ENCODE data around the gene OR51E1.

Gene OR51E1

GRCh38 chr11:4643682-4644081 is at the start of gene OR51E1:
Gene OR51E1 (plus strand): TSS chr11:4643982. CDS start chr11:4652527, 8,545 bp downstream.
- no peak within 1 kb of the TSS for H3K27ac ChIP-seq (ENCODE audit: low read length)
- H3K27me3 ChIP-seq (ENCODE audit: control insufficient read depth, insufficient read depth, low read length) = no peaks in the 10 kb centered on the region
- H3K36me3 ChIP-seq (ENCODE audit: control insufficient read depth, low read depth, low read length) = no peaks in the 10 kb centered on the region
- no peaks in the 10 kb centered on the region for H3K9me3 ChIP-seq (ENCODE audit: control insufficient read depth, low read depth, low read length)
- no peaks in the 10 kb centered on the region for H3K4me1 ChIP-seq (ENCODE audit: control insufficient read depth, low read depth, low read length)
- H3K9ac ChIP-seq (ENCODE audit: low read length) = no peak within 1 kb of the TSS
- no peak within 1 kb of the TSS for H3K4me3 ChIP-seq (ENCODE audit: low read length)

- H3K4me3 ChIP-seq (ENCODE audit: low read length) = no peak overlapping the region
- H3K9me3 ChIP-seq (ENCODE audit: control insufficient read depth, low read depth, low read length) = no peaks in the 10 kb centered on the region
- H3K27me3 ChIP-seq (ENCODE audit: control insufficient read depth, insufficient read depth, low read length) = peaks cover 7% of the 10 kb centered on the region
- H3K4me1 ChIP-seq (ENCODE audit: control insufficient read depth, low read depth, low read length) = peaks cover 8% of the 10 kb centered on the region
- no peak overlapping the region for H3K27ac ChIP-seq (ENCODE audit: low read length)
- no peaks in the 10 kb centered on the region for H3K36me3 ChIP-seq (ENCODE audit: control insufficient read depth, low read depth, low read length)
- H3K9ac ChIP-seq (ENCODE audit: low read length) = no peak overlapping the region
These were observed 38.7 kb upstream of the OR51E1 start for GRCh38 chr11:4605057-4605456.

- Histone ChIP-seq H3K27me3 (ENCODE audit: control insufficient read depth, insufficient read depth, low read length) (peaks cover 7% of the 10 kb centered on the region), H3K9me3 (ENCODE audit: control insufficient read depth, low read depth, low read length) (no peaks in the 10 kb centered on the region), H3K27ac (ENCODE audit: low read length) (no peak overlapping the region), H3K9ac (ENCODE audit: low read length) (no peak overlapping the region), H3K4me3 (ENCODE audit: low read length) (peak overlapping the region; percentile 84), H3K36me3 (ENCODE audit: control insufficient read depth, low read depth, low read length) (no peaks in the 10 kb centered on the region), H3K4me1 (ENCODE audit: control insufficient read depth, low read depth, low read length) (peaks cover 8% of the 10 kb centered on the region)
These were observed 37.4 kb upstream of the OR51E1 start for GRCh38 chr11:4606231-4607015.

GRCh38 chr11:4607096-4607495 is 36.7 kb upstream of the OR51E1 start:
- Histone ChIP-seq H3K27ac (ENCODE audit: low read length) (no peak overlapping the region), H3K9me3 (ENCODE audit: control insufficient read depth, low read depth, low read length) (no peaks in the 10 kb centered on the region), H3K27me3 (ENCODE audit: control insufficient read depth, insufficient read depth, low read length) (peaks cover 7% of the 10 kb centered on the region), H3K36me3 (ENCODE audit: control insufficient read depth, low read depth, low read length) (no peaks in the 10 kb centered on the region), H3K4me1 (ENCODE audit: control insufficient read depth, low read depth, low read length) (peaks cover 8% of the 10 kb centered on the region), H3K9ac (ENCODE audit: low read length) (peak overlapping the region; percentile 73), H3K4me3 (ENCODE audit: low read length) (peak overlapping the region; percentile 84)

- no peaks in the 10 kb centered on the region for H3K9me3 ChIP-seq (ENCODE audit: control insufficient read depth, low read depth, low read length)
- H3K9ac ChIP-seq (ENCODE audit: low read length) = peak within 1 kb of the TSS; percentile 73
- peaks cover 8% of the 10 kb centered on the region for H3K4me1 ChIP-seq (ENCODE audit: control insufficient read depth, low read depth, low read length)
- peak within 1 kb of the TSS; percentile 84 for H3K4me3 ChIP-seq (ENCODE audit: low read length)
- H3K27me3 ChIP-seq (ENCODE audit: control insufficient read depth, insufficient read depth, low read length) = peaks cover 7% of the 10 kb centered on the region
- no peaks in the 10 kb centered on the region for H3K36me3 ChIP-seq (ENCODE audit: control insufficient read depth, low read depth, low read length)
- no peak within 1 kb of the TSS for H3K27ac ChIP-seq (ENCODE audit: low read length)
These were observed 35.8 kb upstream of the OR51E1 start, which contains the start of gene TRIM68 for GRCh38 chr11:4607781-4608666. Gene TRIM68 (minus strand): TSS chr11:4608231. CDS start chr11:4605504, 2,727 bp downstream.

GRCh38 chr11:4610258-4610935 is 33.4 kb upstream of the OR51E1 start:
- Histone ChIP-seq H3K27ac (ENCODE audit: low read length) (no peak overlapping the region), H3K9ac (ENCODE audit: low read length) (no peak overlapping the region), H3K4me3 (ENCODE audit: low read length) (no peak overlapping the region)

GRCh38 chr11:4611986-4612385 is 31.8 kb upstream of the OR51E1 start:
- Histone ChIP-seq H3K27ac (ENCODE audit: low read length) (no peak overlapping the region), H3K4me3 (ENCODE audit: low read length) (no peak overlapping the region), H3K36me3 (ENCODE audit: control insufficient read depth, low read depth, low read length) (no peaks in the 10 kb centered on the region), H3K27me3 (ENCODE audit: control insufficient read depth, insufficient read depth, low read length) (peaks cover 7% of the 10 kb centered on the region), H3K4me1 (ENCODE audit: control insufficient read depth, low read depth, low read length) (peaks cover 5% of the 10 kb centered on the region), H3K9me3 (ENCODE audit: control insufficient read depth, low read depth, low read length) (no peaks in the 10 kb centered on the region), H3K9ac (ENCODE audit: low read length) (no peak overlapping the region)

More at GRCh38 chr11:4610258-4610935, 33.4 kb upstream of the OR51E1 start:
- no peaks in the 10 kb centered on the region for H3K9me3 ChIP-seq (ENCODE audit: control insufficient read depth, low read depth, low read length)
- H3K27me3 ChIP-seq (ENCODE audit: control insufficient read depth, insufficient read depth, low read length) = peaks cover 7% of the 10 kb centered on the region
- H3K4me1 ChIP-seq (ENCODE audit: control insufficient read depth, low read depth, low read length) = peaks cover 8% of the 10 kb centered on the region
- H3K36me3 ChIP-seq (ENCODE audit: control insufficient read depth, low read depth, low read length) = no peaks in the 10 kb centered on the region

GRCh38 chr11:4615856-4616444 is 27.8 kb upstream of the OR51E1 start:
- Histone ChIP-seq H3K27ac (ENCODE audit: low read length) (no peak overlapping the region), H3K9me3 (ENCODE audit: control insufficient read depth, low read depth, low read length) (no peaks in the 10 kb centered on the region), H3K4me1 (ENCODE audit: control insufficient read depth, low read depth, low read length) (no peaks in the 10 kb centered on the region), H3K27me3 (ENCODE audit: control insufficient read depth, insufficient read depth, low read length) (no peaks in the 10 kb centered on the region), H3K36me3 (ENCODE audit: control insufficient read depth, low read depth, low read length) (no peaks in the 10 kb centered on the region), H3K4me3 (ENCODE audit: low read length) (no peak overlapping the region), H3K9ac (ENCODE audit: low read length) (no peak overlapping the region)

- Histone ChIP-seq H3K27ac (ENCODE audit: low read length) (no peak overlapping the region), H3K36me3 (ENCODE audit: control insufficient read depth, low read depth, low read length) (no peaks in the 10 kb centered on the region), H3K4me3 (ENCODE audit: low read length) (no peak overlapping the region), H3K9me3 (ENCODE audit: control insufficient read depth, low read depth, low read length) (no peaks in the 10 kb centered on the region), H3K27me3 (ENCODE audit: control insufficient read depth, insufficient read depth, low read length) (no peaks in the 10 kb centered on the region), H3K4me1 (ENCODE audit: control insufficient read depth, low read depth, low read length) (no peaks in the 10 kb centered on the region), H3K9ac (ENCODE audit: low read length) (no peak overlapping the region)
These were observed 24.3 kb upstream of the OR51E1 start for GRCh38 chr11:4619514-4619913.

- Histone ChIP-seq H3K27ac (ENCODE audit: low read length) (no peak overlapping the region), H3K9ac (ENCODE audit: low read length) (no peak overlapping the region), H3K4me1 (ENCODE audit: control insufficient read depth, low read depth, low read length) (peaks cover 13% of the 10 kb centered on the region), H3K9me3 (ENCODE audit: control insufficient read depth, low read depth, low read length) (no peaks in the 10 kb centered on the region), H3K27me3 (ENCODE audit: control insufficient read depth, insufficient read depth, low read length) (no peaks in the 10 kb centered on the region), H3K4me3 (ENCODE audit: low read length) (no peak overlapping the region), H3K36me3 (ENCODE audit: control insufficient read depth, low read depth, low read length) (no peaks in the 10 kb centered on the region)
These were observed 17.3 kb upstream of the OR51E1 start for GRCh38 chr11:4626207-4627099.

Data from iPS-18a (cell line).